ENCODE results near the gene OR11H7.
"Not testable (repeated sequence)": the region's sequence is repeated elsewhere in the genome, so short reads cannot be mapped to it uniquely, and the experiment has no call there.

DNA sequence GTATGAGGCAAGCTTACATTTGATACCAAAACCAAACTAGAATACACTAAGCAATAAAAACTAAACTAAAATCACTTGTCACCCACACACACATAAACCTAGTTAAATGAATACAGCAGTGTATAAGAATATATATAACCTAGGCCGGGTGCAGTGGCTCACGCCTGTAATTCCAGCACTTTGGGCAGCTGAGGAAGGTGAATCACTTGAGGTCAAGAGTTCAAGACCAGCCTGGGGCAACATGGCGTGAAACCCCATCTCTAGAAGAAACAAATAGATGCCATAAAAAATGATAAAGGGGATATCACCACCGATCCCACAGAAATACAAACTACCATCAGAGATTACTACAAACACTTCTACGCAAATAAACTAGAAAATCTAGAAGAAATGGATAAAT, 35.6 kb downstream of the OR11H7 start:
- not testable (repeated sequence) for TF ChIP-seq CTCF (conservative IDR thresholded peaks at IDR 0.05; ENCODE audit: low read depth, low read length); RCOR1 (IDR thresholded peaks at IDR 0.05; ENCODE audit: insufficient replicate concordance, low read length); RFX5 (IDR thresholded peaks at IDR 0.05; ENCODE audit: low read depth, low read length); POLR2A (IDR thresholded peaks at IDR 0.05; ENCODE audit: low read depth, low read length); SMC3 (IDR thresholded peaks at IDR 0.05; ENCODE audit: low read depth, low read length); ELK1 (IDR thresholded peaks at IDR 0.05; ENCODE audit: borderline replicate concordance, low read depth, low read length); USF2 (IDR thresholded peaks at IDR 0.05; ENCODE audit: low read depth, low read length); RAD21 (IDR thresholded peaks at IDR 0.05; ENCODE audit: low read length); CHD1 (IDR thresholded peaks at IDR 0.05; ENCODE audit: low read depth, low read length); NFE2L2 (IDR thresholded peaks at IDR 0.05; ENCODE audit: low read depth, low read length); MXI1 (IDR thresholded peaks at IDR 0.05; ENCODE audit: borderline replicate concordance, low read depth, low read length); CEBPB (IDR thresholded peaks at IDR 0.05; ENCODE audit: low read depth, low read length); MAZ (IDR thresholded peaks at IDR 0.05; ENCODE audit: borderline replicate concordance, low read depth, low read length)
